Measurements from ENCODE around the gene TRIM46. TPM values are rescaled to one million over a fixed set of nuclear protein-coding genes. Genes with fewer than 3 reads are reported as not detected.

TRIM46 gene
- total and polyA plus RNA-seq, 9 of the 15 experiments (the other 6 are each of a cell fraction or from before 2014, with no cell fraction given) = 0.05 to 0.60 (median 0.16) TPM; not detected in 3

DNA sequence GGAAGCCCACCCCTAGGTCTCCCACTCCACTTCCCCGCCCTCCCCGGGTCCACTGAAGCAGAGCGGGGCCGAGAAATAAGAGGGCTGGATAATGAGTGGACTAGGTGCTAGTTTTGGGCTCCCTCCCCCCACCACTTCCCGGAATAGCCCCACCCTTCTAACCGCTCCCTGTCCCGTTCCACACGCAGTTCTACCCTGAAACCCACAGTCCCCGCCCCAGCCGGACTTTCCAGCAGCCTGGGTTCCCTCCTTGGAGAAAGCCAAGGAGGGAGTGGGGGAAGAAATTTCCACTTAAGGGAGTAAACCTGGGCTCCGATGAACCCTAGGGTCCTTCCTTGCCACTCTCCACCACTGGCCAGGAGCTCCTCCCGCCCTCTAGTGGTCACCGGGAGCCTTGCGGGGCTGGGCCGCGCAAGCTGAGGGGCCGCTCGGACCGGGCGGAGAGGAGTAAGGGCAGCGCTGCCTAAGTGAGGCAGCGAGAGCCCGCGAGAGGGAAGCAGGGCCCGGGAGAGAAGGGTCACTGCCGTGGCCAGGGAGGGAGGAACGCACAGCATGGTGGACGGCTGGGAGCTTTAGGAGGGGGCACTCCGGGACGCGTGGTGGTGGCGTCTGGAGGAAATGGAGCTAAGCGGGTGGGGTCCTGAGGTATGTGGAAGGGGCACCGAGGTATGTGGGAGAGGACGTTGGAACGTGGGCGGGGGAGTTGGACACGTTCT lies 19.8 kb downstream of the TRIM46 start (continued):
- TF ChIP-seq, protein P1, sequence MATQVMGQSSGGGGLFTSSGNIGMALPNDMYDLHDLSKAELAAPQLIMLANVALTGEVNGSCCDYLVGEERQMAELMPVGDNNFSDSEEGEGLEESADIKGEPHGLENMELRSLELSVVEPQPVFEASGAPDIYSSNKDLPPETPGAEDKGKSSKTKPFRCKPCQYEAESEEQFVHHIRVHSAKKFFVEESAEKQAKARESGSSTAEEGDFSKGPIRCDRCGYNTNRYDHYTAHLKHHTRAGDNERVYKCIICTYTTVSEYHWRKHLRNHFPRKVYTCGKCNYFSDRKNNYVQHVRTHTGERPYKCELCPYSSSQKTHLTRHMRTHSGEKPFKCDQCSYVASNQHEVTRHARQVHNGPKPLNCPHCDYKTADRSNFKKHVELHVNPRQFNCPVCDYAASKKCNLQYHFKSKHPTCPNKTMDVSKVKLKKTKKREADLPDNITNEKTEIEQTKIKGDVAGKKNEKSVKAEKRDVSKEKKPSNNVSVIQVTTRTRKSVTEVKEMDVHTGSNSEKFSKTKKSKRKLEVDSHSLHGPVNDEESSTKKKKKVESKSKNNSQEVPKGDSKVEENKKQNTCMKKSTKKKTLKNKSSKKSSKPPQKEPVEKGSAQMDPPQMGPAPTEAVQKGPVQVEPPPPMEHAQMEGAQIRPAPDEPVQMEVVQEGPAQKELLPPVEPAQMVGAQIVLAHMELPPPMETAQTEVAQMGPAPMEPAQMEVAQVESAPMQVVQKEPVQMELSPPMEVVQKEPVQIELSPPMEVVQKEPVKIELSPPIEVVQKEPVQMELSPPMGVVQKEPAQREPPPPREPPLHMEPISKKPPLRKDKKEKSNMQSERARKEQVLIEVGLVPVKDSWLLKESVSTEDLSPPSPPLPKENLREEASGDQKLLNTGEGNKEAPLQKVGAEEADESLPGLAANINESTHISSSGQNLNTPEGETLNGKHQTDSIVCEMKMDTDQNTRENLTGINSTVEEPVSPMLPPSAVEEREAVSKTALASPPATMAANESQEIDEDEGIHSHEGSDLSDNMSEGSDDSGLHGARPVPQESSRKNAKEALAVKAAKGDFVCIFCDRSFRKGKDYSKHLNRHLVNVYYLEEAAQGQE (IDR thresholded peaks at IDR 0.05; ENCODE audit: borderline replicate concordance) = peak; percentile 70; the same call in 1 of the 2 replicates
- TF ChIP-seq, protein P1 (CRISPR knock-in tag; IDR thresholded peaks at IDR 0.05; ENCODE audit: low read depth) = peak; percentile 67; the same call in 1 of the 2 replicates
- TF ChIP-seq ZBTB17 (CRISPR knock-in tag; IDR thresholded peaks at IDR 0.05) = peak; percentile 36
- TF ChIP-seq, protein P2, sequence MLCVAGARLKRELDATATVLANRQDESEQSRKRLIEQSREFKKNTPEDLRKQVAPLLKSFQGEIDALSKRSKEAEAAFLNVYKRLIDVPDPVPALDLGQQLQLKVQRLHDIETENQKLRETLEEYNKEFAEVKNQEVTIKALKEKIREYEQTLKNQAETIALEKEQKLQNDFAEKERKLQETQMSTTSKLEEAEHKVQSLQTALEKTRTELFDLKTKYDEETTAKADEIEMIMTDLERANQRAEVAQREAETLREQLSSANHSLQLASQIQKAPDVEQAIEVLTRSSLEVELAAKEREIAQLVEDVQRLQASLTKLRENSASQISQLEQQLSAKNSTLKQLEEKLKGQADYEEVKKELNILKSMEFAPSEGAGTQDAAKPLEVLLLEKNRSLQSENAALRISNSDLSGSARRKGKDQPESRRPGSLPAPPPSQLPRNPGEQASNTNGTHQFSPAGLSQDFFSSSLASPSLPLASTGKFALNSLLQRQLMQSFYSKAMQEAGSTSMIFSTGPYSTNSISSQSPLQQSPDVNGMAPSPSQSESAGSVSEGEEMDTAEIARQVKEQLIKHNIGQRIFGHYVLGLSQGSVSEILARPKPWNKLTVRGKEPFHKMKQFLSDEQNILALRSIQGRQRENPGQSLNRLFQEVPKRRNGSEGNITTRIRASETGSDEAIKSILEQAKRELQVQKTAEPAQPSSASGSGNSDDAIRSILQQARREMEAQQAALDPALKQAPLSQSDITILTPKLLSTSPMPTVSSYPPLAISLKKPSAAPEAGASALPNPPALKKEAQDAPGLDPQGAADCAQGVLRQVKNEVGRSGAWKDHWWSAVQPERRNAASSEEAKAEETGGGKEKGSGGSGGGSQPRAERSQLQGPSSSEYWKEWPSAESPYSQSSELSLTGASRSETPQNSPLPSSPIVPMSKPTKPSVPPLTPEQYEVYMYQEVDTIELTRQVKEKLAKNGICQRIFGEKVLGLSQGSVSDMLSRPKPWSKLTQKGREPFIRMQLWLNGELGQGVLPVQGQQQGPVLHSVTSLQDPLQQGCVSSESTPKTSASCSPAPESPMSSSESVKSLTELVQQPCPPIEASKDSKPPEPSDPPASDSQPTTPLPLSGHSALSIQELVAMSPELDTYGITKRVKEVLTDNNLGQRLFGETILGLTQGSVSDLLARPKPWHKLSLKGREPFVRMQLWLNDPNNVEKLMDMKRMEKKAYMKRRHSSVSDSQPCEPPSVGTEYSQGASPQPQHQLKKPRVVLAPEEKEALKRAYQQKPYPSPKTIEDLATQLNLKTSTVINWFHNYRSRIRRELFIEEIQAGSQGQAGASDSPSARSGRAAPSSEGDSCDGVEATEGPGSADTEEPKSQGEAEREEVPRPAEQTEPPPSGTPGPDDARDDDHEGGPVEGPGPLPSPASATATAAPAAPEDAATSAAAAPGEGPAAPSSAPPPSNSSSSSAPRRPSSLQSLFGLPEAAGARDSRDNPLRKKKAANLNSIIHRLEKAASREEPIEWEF (CRISPR knock-in tag; IDR thresholded peaks at IDR 0.05) = no peak
- TF ChIP-seq RBM22 (IDR thresholded peaks at IDR 0.05; ENCODE audit: low read depth, low read length, poor library complexity, severe bottlenecking) = no peak
- TF ChIP-seq, protein P3, sequence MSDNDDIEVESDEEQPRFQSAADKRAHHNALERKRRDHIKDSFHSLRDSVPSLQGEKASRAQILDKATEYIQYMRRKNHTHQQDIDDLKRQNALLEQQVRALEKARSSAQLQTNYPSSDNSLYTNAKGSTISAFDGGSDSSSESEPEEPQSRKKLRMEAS (CRISPR knock-in tag; IDR thresholded peaks at IDR 0.05) = peak; percentile 9; the same call in 1 of the 2 replicates
- no peak for TF ChIP-seq RAD51 (IDR thresholded peaks at IDR 0.05; ENCODE audit: borderline replicate concordance, low read depth)
- 0 out of 2 replicates have a peak, but pooled peaks have one; percentile 22 for TF ChIP-seq PTBP1 (IDR thresholded peaks at IDR 0.05; ENCODE audit: low read depth, low read length)
- TF ChIP-seq ZNF124 (CRISPR knock-in tag; IDR thresholded peaks at IDR 0.05) = no peak
- TF ChIP-seq ZNF699 (CRISPR knock-in tag; IDR thresholded peaks at IDR 0.05; ENCODE audit: insufficient replicate concordance) = no peak
